Suprapubic skin (tissue), 3 donors: ENCODE results near the gene GUCA1A.

Experiments used
- POLR2A ChIP-seq, 2 donors: fragments of 450-650 bp; IDR thresholded peaks; one replicate each; pipeline ENCODE4 v1.6.1; 2017; ENCODE audit warnings: antibody characterized with exemption in 2 of 2, mild to moderate bottlenecking in 2 of 2, moderate library complexity in 2 of 2
- TF ChIP-seq, protein P1 (sequence below), 2 donors: fragments of 200-600 bp in 1 of 2; fragments of 450-650 bp in 1 of 2; sonication (generic) in 1 of 2; IDR thresholded peaks; one replicate each; pipeline ENCODE4 v1.5.1; 2016 to 2019; ENCODE audit warnings: antibody characterized with exemption in 2 of 2, mild to moderate bottlenecking in 1 of 2, moderate library complexity in 1 of 2

DNA sequence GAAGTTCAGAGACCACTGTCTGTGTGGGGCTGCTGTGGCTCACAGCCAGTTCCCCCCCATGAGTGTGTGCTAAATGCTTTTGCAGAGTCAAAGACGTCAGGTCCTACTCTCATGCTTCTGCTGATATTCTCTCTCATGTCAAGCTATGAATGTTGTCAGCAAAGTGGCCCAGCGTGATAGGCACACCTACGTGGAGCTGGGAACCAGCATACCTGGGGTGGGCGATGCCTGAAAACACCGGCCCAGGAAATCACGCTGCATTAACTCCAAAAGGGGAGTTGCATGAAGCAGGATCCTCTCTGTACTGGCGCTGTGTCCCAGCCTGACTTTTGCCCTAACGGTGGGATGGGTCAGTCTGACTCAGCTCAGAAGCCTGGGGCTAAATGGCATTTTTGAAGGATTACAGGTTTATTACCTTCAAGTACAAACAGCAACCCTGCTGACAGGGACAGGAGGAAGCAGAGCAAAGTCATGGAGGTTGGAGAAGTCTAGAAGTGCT lies 53.5 kb downstream of the GUCA1A start:
- no peak for TF ChIP-seq POLR2A (IDR thresholded peaks at IDR 0.05)
- TF ChIP-seq, protein P1, sequence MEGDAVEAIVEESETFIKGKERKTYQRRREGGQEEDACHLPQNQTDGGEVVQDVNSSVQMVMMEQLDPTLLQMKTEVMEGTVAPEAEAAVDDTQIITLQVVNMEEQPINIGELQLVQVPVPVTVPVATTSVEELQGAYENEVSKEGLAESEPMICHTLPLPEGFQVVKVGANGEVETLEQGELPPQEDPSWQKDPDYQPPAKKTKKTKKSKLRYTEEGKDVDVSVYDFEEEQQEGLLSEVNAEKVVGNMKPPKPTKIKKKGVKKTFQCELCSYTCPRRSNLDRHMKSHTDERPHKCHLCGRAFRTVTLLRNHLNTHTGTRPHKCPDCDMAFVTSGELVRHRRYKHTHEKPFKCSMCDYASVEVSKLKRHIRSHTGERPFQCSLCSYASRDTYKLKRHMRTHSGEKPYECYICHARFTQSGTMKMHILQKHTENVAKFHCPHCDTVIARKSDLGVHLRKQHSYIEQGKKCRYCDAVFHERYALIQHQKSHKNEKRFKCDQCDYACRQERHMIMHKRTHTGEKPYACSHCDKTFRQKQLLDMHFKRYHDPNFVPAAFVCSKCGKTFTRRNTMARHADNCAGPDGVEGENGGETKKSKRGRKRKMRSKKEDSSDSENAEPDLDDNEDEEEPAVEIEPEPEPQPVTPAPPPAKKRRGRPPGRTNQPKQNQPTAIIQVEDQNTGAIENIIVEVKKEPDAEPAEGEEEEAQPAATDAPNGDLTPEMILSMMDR (IDR thresholded peaks at IDR 0.05), result no peak
